Measurements from ENCODE around the gene MRPL55. TPM values are rescaled to one million over a fixed set of nuclear protein-coding genes. Genes with fewer than 3 reads are reported as not detected.
A peak's percentile ranks its signal among the peaks of the same experiment; 100 is the strongest.

Gene MRPL55
- 65.6 TPM for total RNA-seq
- long read RNA-seq, transcript MRPL55-217 (4 exons, 565 nt), result major isoform, 8 of 39 reads
- long read RNA-seq, transcript MRPL55-204 (4 exons, 661 nt), result minor isoform, 7 of 39 reads
- long read RNA-seq, transcript MRPL55-201 (5 exons, 632 nt), result minor isoform, 6 of 39 reads
- long read RNA-seq, partial matches to known transcripts, result 2 of 39 reads
- long read RNA-seq, other reads (novel, unspliced or antisense), result 8 of 39 reads

GRCh38 chr1:228109073-228109961, at the start of gene MRPL55:
Gene MRPL55 (minus strand): TSS chr1:228109299. CDS start chr1:228108260, 1,039 bp downstream.
- intact Hi-C loops (cut with DNase I), result no loop called here
- peak; percentile 98 for ATAC-seq (ENCODE audit: poor library complexity)

GRCh38 chr1:228158151-228159007, 49.3 kb upstream of the MRPL55 start:
- DNase-seq (peak; percentile 35), ATAC-seq (ENCODE audit: poor library complexity) (no peak)
- intact Hi-C loops (cut with DNase I), result no loop called here

More at GRCh38 chr1:228109073-228109961, at the start of gene MRPL55:
- peak; percentile 99 for DNase-seq

- DNase-seq (peak; percentile 22), ATAC-seq (ENCODE audit: poor library complexity) (no peak)
- intact Hi-C loops (cut with DNase I), result no loop called here
Observed at GRCh38 chr1:228157729-228158126, 48.6 kb upstream of the MRPL55 start.

GRCh38 chr1:228156941-228157728, 48.0 kb upstream of the MRPL55 start:
- peak; percentile 10 for DNase-seq
- no peak for ATAC-seq (ENCODE audit: poor library complexity)
- intact Hi-C loops (cut with DNase I), result no loop called here

GRCh38 chr1:228156515-228156881, 47.4 kb upstream of the MRPL55 start:
- ATAC-seq (ENCODE audit: poor library complexity) (no peak), DNase-seq (peak; percentile 36)
- intact Hi-C loops (cut with DNase I), result no loop called here

- intact Hi-C loops (cut with DNase I), result no loop called here
- DNase-seq (peak; percentile 37), ATAC-seq (ENCODE audit: poor library complexity) (no peak)
Observed at GRCh38 chr1:228155596-228156514, 46.8 kb upstream of the MRPL55 start.

- intact Hi-C loops (cut with DNase I), result no loop called here
- peak; percentile 39 for DNase-seq
- ATAC-seq (ENCODE audit: poor library complexity), result no peak
Observed at GRCh38 chr1:228154670-228155571, 45.8 kb upstream of the MRPL55 start.

- no peak for ATAC-seq (ENCODE audit: poor library complexity)
- intact Hi-C loops (cut with DNase I), result no loop called here
- DNase-seq, result no peak
Observed at GRCh38 chr1:228154021-228154669, 45.0 kb upstream of the MRPL55 start.

GRCh38 chr1:228152918-228153258, 43.8 kb upstream of the MRPL55 start:
- no peak for DNase-seq
- intact Hi-C loops (cut with DNase I), result no loop called here
- no peak for ATAC-seq (ENCODE audit: poor library complexity)

- intact Hi-C loops (cut with DNase I), result no loop called here
- ATAC-seq (ENCODE audit: poor library complexity) (no peak), DNase-seq (no peak)
Observed at GRCh38 chr1:228152097-228152917, 43.2 kb upstream of the MRPL55 start.

- intact Hi-C loops (cut with DNase I), result no loop called here
- no peak for DNase-seq
- ATAC-seq (ENCODE audit: poor library complexity), result no peak
Observed at GRCh38 chr1:228151180-228151925, 42.3 kb upstream of the MRPL55 start.

GRCh38 chr1:228150461-228151179, 41.5 kb upstream of the MRPL55 start:
- intact Hi-C loops (cut with DNase I), result no loop called here
- DNase-seq (peak; percentile 83), ATAC-seq (ENCODE audit: poor library complexity) (peak; percentile 68)

GRCh38 chr1:228150120-228150460, 41.0 kb upstream of the MRPL55 start:
- intact Hi-C loops (cut with DNase I), result no loop called here
- ATAC-seq (ENCODE audit: poor library complexity), result peak; percentile 8
- no peak for DNase-seq

Measured in Right ventricle myocardium superior (tissue), 1 donor.